HCT116 (cell line): ENCODE results near the gene SUZ12. TPM values are rescaled to one million over a fixed set of nuclear protein-coding genes. Genes with fewer than 3 reads are reported as not detected.
"Not testable (repeated sequence)": the region's sequence is repeated elsewhere in the genome, so short reads cannot be mapped to it uniquely, and the experiment has no call there.

ENCODE experiments used
- ATAC-seq: fragments of 200-7000 bp; cut with Tn5 transposase; 2 replicates; pipeline ENCODE4 v1.9.1; 2020; ENCODE audit warnings: mild to moderate bottlenecking, moderate library complexity
- BruUV-seq: library from RNA; stranded (reverse); fragments of 400-500 nt; replicated peaks from 2 replicates; lab custom pipeline; 2021; lab: Mats Ljungman, UMichigan
- CTCF ChIA-PET: fragments of 300-600 bp; sonication (Branson Sonifier 250); formaldehyde crosslinking; loops from one replicate; lab custom pipeline; 2021; ENCODE audit warnings: antibody characterized with exemption; lab: Charles Lee
- POLR2A ChIA-PET: fragments of 300-600, 350-600 bp; sonication (Branson Sonifier 250); formaldehyde crosslinking; loops from one replicate; lab custom pipeline; 2021; ENCODE audit warnings: antibody characterized with exemption; lab: Charles Lee
- RAD21 ChIA-PET, 2 experiments: fragments of 300-600 bp; sonication (Branson Sonifier 250); formaldehyde crosslinking; loops; one replicate each; lab custom pipeline; 2023; ENCODE audit warnings: low total read pairs in 2 of 2; ENCODE audit not compliant: uncharacterized antibody in 2 of 2, unreplicated experiment in 2 of 2, low non-redundant PET in 1 of 2; lab: Charles Lee
- DNase-seq: peaks from one replicate; pipeline ENCODE4 v3.0.0-alpha.2; 2010; ENCODE audit warnings: low read depth, low spot score
- H2AFZ ChIP-seq: fragments of 200-600 bp; shearing (Covaris generic), sonication (generic); 2 replicates; pipeline ENCODE4 v1.6.1; 2017; ENCODE audit warnings: low read depth, mixed run types, mixed read lengths, antibody characterized with exemption, low read length; ENCODE audit not compliant: poor library complexity, severe bottlenecking
- H3K27ac ChIP-seq: 2 replicates; pipeline ENCODE4 v1.5.1; 2012; ENCODE audit warnings: low read depth, low read length
- H3K27me3 ChIP-seq: fragments of 200-600 bp; sonication (generic); 2 replicates; pipeline ENCODE4 v1.6.1; 2016; ENCODE audit warnings: mixed run types, low read length, mixed read lengths; ENCODE audit not compliant: insufficient read depth
- H3K36me3 ChIP-seq, 2 experiments: fragments of 200-500 bp in 1 of 2; fragments of 200-600 bp in 1 of 2; sonication (Bioruptor generic) in 1 of 2; sonication (generic) in 1 of 2; 2 replicates each; pipeline versions ENCODE4 v1.5.1 to v1.6.1; 2014 to 2016; ENCODE audit warnings: low read length in 2 of 2, inconsistent platforms in 1 of 2, mixed read lengths in 1 of 2, mixed run types in 1 of 2; ENCODE audit not compliant: insufficient read depth in 2 of 2, control insufficient read depth in 1 of 2
- H3K4me1 ChIP-seq, 2 experiments: fragments of 200-600 bp in 1 of 2; sonication (generic) in 1 of 2; 2 replicates each; pipeline versions ENCODE4 v1.5.1 to v1.6.1; 2012 to 2017; ENCODE audit warnings: low read length in 2 of 2, inconsistent platforms in 1 of 2, mild to moderate bottlenecking in 1 of 2, mixed read lengths in 1 of 2, mixed run types in 1 of 2, moderate library complexity in 1 of 2; ENCODE audit not compliant: insufficient read depth in 2 of 2, control insufficient read depth in 1 of 2
- H3K4me2 ChIP-seq: fragments of 200-600 bp; sonication (generic); 2 replicates; pipeline ENCODE4 v1.6.1; 2017; ENCODE audit warnings: mixed run types, low read length, mixed read lengths
- H3K4me3 ChIP-seq, 2 experiments: fragments of 200-600 bp in 1 of 2; sonication (generic) in 1 of 2; replicated peaks in 1 of 2; 2 replicates each; pipeline ENCODE4 v1.5.1; 2011 to 2016; ENCODE audit warnings: low read length in 2 of 2, control low read depth in 1 of 2, low read depth in 1 of 2, mild to moderate bottlenecking in 1 of 2, mixed read lengths in 1 of 2, mixed run types in 1 of 2
- H3K79me2 ChIP-seq: fragments of 200-600 bp; sonication (generic); 2 replicates; pipeline ENCODE4 v1.6.1; 2017; ENCODE audit warnings: mild to moderate bottlenecking, mixed run types, low read length, moderate library complexity, mixed read lengths; ENCODE audit not compliant: insufficient read depth
- H3K9ac ChIP-seq: fragments of 200-600 bp; sonication (generic); 2 replicates; pipeline ENCODE4 v1.6.1; 2016; ENCODE audit warnings: low read length, mixed read lengths
- H3K9me2 ChIP-seq: fragments of 200-600 bp; sonication (generic), shearing (Covaris generic); 2 replicates; pipeline ENCODE4 v1.6.1; 2017; ENCODE audit warnings: mixed run types, mild to moderate bottlenecking, moderate library complexity; ENCODE audit not compliant: insufficient read depth
- H3K9me3 ChIP-seq, 2 experiments: fragments of 200-500 bp in 1 of 2; fragments of 200-600 bp in 1 of 2; sonication (Bioruptor generic) in 1 of 2; sonication (generic) in 1 of 2; 2 replicates each; pipeline ENCODE4 v1.6.1; 2014 to 2017; ENCODE audit warnings: low read length in 2 of 2, mixed read lengths in 2 of 2, inconsistent platforms in 1 of 2, low read depth in 1 of 2, mild to moderate bottlenecking in 1 of 2, mixed run types in 1 of 2, moderate library complexity in 1 of 2; ENCODE audit not compliant: control insufficient read depth in 1 of 2, insufficient read depth in 1 of 2
- H4K20me1 ChIP-seq: fragments of 200-600 bp; sonication (generic), shearing (Covaris generic); 2 replicates; pipeline ENCODE4 v1.6.1; 2017; ENCODE audit warnings: mixed run types, mild to moderate bottlenecking, moderate library complexity; ENCODE audit not compliant: insufficient read depth
- CEBPB ChIP-seq: IDR thresholded peaks from 2 replicates; pipeline ENCODE4 v1.6.1; 2012; ENCODE audit warnings: low read depth
- CTCF ChIP-seq, 3 experiments: fragments of 200-600 bp in 1 of 3; sonication (generic) in 1 of 3; IDR thresholded peaks in 2 of 3; conservative IDR thresholded peaks in 1 of 3; 2 replicates each; pipeline ENCODE4 v1.5.1; 2012 to 2017; ENCODE audit warnings: low read depth in 2 of 3, low read length in 2 of 3, antibody characterized with exemption in 1 of 3, borderline replicate concordance in 1 of 3, control low read depth in 1 of 3, mild to moderate bottlenecking in 1 of 3, mixed read lengths in 1 of 3, mixed run types in 1 of 3, moderate library complexity in 1 of 3; ENCODE audit not compliant: insufficient read depth in 1 of 3
- RAD21 ChIP-seq: IDR thresholded peaks from 2 replicates; pipeline ENCODE4 v1.6.1; 2012; ENCODE audit warnings: low read depth, mild to moderate bottlenecking
- intact Hi-C: fragments of 100-400 bp; cut with micrococcal nuclease; formaldehyde crosslinking; loops from 2 replicates; pipeline ENCODE4 v1.10.0; 2022
- total RNA-seq: library from RNA; stranded (reverse); gene quantifications from one replicate; pipeline ENCODE4 v1.2.1, GENCODE V29; 2021; ENCODE audit not compliant: unreplicated experiment

Gene SUZ12
- total RNA-seq, 1 experiment from 2014 or later, result 44.9 TPM

- Histone ChIP-seq H3K79me2 (no peaks in the 10 kb centered on the region), H3K9me3 (no peaks in the 10 kb centered on the region), H4K20me1 (no peaks in the 10 kb centered on the region), H3K4me2 (no peak overlapping the region), H3K4me1 (0 out of 4 replicates have a peak, but pooled peaks cover 0 to 4% of the 10 kb centered on the region in 2 experiments), H3K27ac (no peak overlapping the region), H3K27me3 (no peaks in the 10 kb centered on the region), H3K4me3 (no peak overlapping the region), H2AFZ (no peak overlapping the region), H3K36me3 (no peaks in the 10 kb centered on the region), H3K9me2 (no peaks in the 10 kb centered on the region), H3K9ac (no peak overlapping the region)
- DNase-seq, result no peak
- no TSS peak for BruUV-seq
- RAD21 ChIA-PET, result no interaction called here
- no peak for ATAC-seq
- CTCF ChIA-PET, result no interaction called here
- TF ChIP-seq CEBPB, result no peak
- POLR2A ChIA-PET, result no interaction called here
- intact Hi-C loops, result no loop called here
Observed at GRCh38 chr17:31908386-31908785, 28.4 kb upstream of the SUZ12 start.

GRCh38 chr17:31912705-31913104 is 24.1 kb upstream of the SUZ12 start:
- ATAC-seq, result peak; percentile 67
- H3K4me2 ChIP-seq, H3K4me3 ChIP-seq, RAD21 ChIA-PET, H3K27ac ChIP-seq, H3K4me1 ChIP-seq, H3K9ac ChIP-seq, BruUV-seq, H3K9me3 ChIP-seq, H3K9me2 ChIP-seq, H3K27me3 ChIP-seq, H4K20me1 ChIP-seq, DNase-seq, H3K79me2 ChIP-seq, H3K36me3 ChIP-seq, intact Hi-C loops: not testable (repeated sequence)
- CTCF ChIA-PET, result interaction anchor here (0.7 to 3.0 kb wide), 6 partner anchors 9 to 378 kb away, joined by 3 to 14 read pairs (median 4); partner anchors contain the start of gene UTP6
- POLR2A ChIA-PET, result interaction anchor here (1.0 kb wide), 1 partner anchor 11 kb away, joined by 5 read pairs; the partner anchor contains the start of gene UTP6
- H2AFZ ChIP-seq, result peak overlapping the region; percentile 86
- TF ChIP-seq RAD21 (peak; percentile 10; the same call in 1 of the 2 replicates), CTCF (IDR thresholded peaks at IDR 0.05 in 2 of 3, conservative IDR thresholded peaks at IDR 0.05 in 1 of 3; ENCODE audit: borderline replicate concordance in 1 of 3, insufficient read depth in 1 of 3, low read depth in 2 of 3, low read length in 2 of 3) (peak in 2 of 3 experiments; percentile 10 to 35; a peak in 2 of 6 replicates)
